GM23338 (cell line): Measurements from ENCODE around the gene MYRF.
A peak's percentile ranks its signal among the peaks of the same experiment; 100 is the strongest.

ENCODE experiments used
- CREB1 ChIP-seq: fragments of 250-450 bp; sonication (Bioruptor Pico); IDR thresholded peaks from 2 replicates; pipeline ENCODE4 v1.5.0; 2020; ENCODE audit warnings: low read depth, mild to moderate bottlenecking, moderate library complexity
- EZH2 ChIP-seq: fragments of 200-600 bp; sonication (generic); IDR thresholded peaks from one replicate; pipeline ENCODE4 v1.8.0; 2017; ENCODE audit warnings: antibody characterized with exemption, mild to moderate bottlenecking, low read depth; ENCODE audit not compliant: unreplicated experiment
- EZH2phosphoT487 ChIP-seq: fragments of 200-600 bp; sonication (generic); IDR thresholded peaks from one replicate; pipeline ENCODE4 v1.8.1; 2018; ENCODE audit warnings: antibody characterized with exemption; ENCODE audit not compliant: unreplicated experiment
- JUNB ChIP-seq: IDR thresholded peaks from one replicate; pipeline ENCODE4 v1.6.1; 2016; ENCODE audit warnings: antibody characterized with exemption; ENCODE audit not compliant: unreplicated experiment
- NANOG ChIP-seq: IDR thresholded peaks from 2 replicates; pipeline ENCODE4 v1.6.1; 2016; ENCODE audit warnings: antibody characterized with exemption, borderline replicate concordance
- POLR2AphosphoS5 ChIP-seq: IDR thresholded peaks from 2 replicates; pipeline ENCODE4 v1.6.1; 2016; ENCODE audit warnings: antibody characterized with exemption, low read depth
- STAT1 ChIP-seq: IDR thresholded peaks from one replicate; pipeline ENCODE4 v1.6.1; 2016; ENCODE audit warnings: antibody characterized with exemption; ENCODE audit not compliant: unreplicated experiment
- ZNF114 ChIP-seq: fragments of 250-450 bp; sonication (Bioruptor Pico); IDR thresholded peaks from 2 replicates; pipeline ENCODE4 v1.5.0; 2020; ENCODE audit warnings: mild to moderate bottlenecking, moderate library complexity
- ZNF331 ChIP-seq: fragments of 250-450 bp; sonication (Bioruptor Pico); IDR thresholded peaks from 2 replicates; pipeline ENCODE4 v1.5.0; 2020; ENCODE audit warnings: low read depth, mild to moderate bottlenecking, moderate library complexity
- TF ChIP-seq, protein P1 (sequence below), 2 experiments: fragments of 200-600 bp in 1 of 2; sonication (generic) in 1 of 2; conservative IDR thresholded peaks; 2 replicates each; pipeline versions ENCODE4 v1.5.1 to v1.6.1; 2016 to 2017; ENCODE audit warnings: antibody characterized with exemption in 2 of 2, low read depth in 2 of 2, mild to moderate bottlenecking in 2 of 2, moderate library complexity in 1 of 2
- TF ChIP-seq, protein P2 (sequence below): IDR thresholded peaks from one replicate; pipeline ENCODE4 v1.6.1; 2018; ENCODE audit warnings: antibody characterized with exemption; ENCODE audit not compliant: unreplicated experiment
- TF ChIP-seq, protein P3 (sequence below): IDR thresholded peaks from 2 replicates; pipeline ENCODE4 v1.6.1; 2016; ENCODE audit warnings: antibody characterized with exemption
- TF ChIP-seq, protein P4 (sequence below): fragments of 250-450 bp; sonication (Bioruptor Pico); IDR thresholded peaks from 2 replicates; pipeline ENCODE4 v1.5.0; 2020; ENCODE audit warnings: mild to moderate bottlenecking, moderate library complexity

DNA sequence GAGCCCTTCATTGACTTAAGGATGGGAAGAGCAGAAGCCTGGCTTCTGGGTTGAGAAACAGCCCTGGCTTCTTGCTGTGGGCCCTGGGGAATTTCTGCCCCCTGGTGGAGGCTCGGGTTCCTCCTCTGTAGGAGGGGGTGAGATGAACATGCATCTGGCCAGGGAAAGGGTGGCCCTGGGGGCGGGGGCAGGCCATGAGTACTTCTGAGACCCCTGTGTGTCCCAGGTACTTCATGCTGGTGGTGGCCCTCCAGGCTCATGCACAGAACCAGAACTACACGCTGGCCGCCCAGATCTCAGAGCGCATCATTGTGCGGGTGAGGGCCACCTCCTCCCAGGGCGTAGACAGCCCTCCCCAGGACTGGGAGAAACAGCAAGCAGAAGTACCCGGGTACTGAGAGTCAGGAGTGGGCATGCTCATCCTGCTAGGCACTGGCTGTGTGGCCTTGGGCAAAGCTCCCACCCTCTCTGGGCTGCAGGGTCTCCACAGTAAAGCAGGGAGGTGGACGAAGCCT lies 24.2 kb downstream of the MYRF start:
- no peak for TF ChIP-seq EZH2
- TF ChIP-seq, protein P1, sequence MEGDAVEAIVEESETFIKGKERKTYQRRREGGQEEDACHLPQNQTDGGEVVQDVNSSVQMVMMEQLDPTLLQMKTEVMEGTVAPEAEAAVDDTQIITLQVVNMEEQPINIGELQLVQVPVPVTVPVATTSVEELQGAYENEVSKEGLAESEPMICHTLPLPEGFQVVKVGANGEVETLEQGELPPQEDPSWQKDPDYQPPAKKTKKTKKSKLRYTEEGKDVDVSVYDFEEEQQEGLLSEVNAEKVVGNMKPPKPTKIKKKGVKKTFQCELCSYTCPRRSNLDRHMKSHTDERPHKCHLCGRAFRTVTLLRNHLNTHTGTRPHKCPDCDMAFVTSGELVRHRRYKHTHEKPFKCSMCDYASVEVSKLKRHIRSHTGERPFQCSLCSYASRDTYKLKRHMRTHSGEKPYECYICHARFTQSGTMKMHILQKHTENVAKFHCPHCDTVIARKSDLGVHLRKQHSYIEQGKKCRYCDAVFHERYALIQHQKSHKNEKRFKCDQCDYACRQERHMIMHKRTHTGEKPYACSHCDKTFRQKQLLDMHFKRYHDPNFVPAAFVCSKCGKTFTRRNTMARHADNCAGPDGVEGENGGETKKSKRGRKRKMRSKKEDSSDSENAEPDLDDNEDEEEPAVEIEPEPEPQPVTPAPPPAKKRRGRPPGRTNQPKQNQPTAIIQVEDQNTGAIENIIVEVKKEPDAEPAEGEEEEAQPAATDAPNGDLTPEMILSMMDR (conservative IDR thresholded peaks at IDR 0.05; ENCODE audit: low read depth in 2 of 2) = peak; percentile 84 to 88
- TF ChIP-seq, protein P2, sequence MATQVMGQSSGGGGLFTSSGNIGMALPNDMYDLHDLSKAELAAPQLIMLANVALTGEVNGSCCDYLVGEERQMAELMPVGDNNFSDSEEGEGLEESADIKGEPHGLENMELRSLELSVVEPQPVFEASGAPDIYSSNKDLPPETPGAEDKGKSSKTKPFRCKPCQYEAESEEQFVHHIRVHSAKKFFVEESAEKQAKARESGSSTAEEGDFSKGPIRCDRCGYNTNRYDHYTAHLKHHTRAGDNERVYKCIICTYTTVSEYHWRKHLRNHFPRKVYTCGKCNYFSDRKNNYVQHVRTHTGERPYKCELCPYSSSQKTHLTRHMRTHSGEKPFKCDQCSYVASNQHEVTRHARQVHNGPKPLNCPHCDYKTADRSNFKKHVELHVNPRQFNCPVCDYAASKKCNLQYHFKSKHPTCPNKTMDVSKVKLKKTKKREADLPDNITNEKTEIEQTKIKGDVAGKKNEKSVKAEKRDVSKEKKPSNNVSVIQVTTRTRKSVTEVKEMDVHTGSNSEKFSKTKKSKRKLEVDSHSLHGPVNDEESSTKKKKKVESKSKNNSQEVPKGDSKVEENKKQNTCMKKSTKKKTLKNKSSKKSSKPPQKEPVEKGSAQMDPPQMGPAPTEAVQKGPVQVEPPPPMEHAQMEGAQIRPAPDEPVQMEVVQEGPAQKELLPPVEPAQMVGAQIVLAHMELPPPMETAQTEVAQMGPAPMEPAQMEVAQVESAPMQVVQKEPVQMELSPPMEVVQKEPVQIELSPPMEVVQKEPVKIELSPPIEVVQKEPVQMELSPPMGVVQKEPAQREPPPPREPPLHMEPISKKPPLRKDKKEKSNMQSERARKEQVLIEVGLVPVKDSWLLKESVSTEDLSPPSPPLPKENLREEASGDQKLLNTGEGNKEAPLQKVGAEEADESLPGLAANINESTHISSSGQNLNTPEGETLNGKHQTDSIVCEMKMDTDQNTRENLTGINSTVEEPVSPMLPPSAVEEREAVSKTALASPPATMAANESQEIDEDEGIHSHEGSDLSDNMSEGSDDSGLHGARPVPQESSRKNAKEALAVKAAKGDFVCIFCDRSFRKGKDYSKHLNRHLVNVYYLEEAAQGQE = no peak
- no peak for TF ChIP-seq EZH2phosphoT487
- TF ChIP-seq JUNB = no peak
- no peak for TF ChIP-seq POLR2AphosphoS5
- TF ChIP-seq CREB1 = no peak
- TF ChIP-seq STAT1 = no peak
- TF ChIP-seq, protein P3, sequence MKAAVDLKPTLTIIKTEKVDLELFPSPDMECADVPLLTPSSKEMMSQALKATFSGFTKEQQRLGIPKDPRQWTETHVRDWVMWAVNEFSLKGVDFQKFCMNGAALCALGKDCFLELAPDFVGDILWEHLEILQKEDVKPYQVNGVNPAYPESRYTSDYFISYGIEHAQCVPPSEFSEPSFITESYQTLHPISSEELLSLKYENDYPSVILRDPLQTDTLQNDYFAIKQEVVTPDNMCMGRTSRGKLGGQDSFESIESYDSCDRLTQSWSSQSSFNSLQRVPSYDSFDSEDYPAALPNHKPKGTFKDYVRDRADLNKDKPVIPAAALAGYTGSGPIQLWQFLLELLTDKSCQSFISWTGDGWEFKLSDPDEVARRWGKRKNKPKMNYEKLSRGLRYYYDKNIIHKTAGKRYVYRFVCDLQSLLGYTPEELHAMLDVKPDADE = no peak
- TF ChIP-seq NANOG = no peak
- TF ChIP-seq ZNF331 (CRISPR knock-in tag) = no peak
- TF ChIP-seq ZNF114 = no peak
- TF ChIP-seq, protein P4, sequence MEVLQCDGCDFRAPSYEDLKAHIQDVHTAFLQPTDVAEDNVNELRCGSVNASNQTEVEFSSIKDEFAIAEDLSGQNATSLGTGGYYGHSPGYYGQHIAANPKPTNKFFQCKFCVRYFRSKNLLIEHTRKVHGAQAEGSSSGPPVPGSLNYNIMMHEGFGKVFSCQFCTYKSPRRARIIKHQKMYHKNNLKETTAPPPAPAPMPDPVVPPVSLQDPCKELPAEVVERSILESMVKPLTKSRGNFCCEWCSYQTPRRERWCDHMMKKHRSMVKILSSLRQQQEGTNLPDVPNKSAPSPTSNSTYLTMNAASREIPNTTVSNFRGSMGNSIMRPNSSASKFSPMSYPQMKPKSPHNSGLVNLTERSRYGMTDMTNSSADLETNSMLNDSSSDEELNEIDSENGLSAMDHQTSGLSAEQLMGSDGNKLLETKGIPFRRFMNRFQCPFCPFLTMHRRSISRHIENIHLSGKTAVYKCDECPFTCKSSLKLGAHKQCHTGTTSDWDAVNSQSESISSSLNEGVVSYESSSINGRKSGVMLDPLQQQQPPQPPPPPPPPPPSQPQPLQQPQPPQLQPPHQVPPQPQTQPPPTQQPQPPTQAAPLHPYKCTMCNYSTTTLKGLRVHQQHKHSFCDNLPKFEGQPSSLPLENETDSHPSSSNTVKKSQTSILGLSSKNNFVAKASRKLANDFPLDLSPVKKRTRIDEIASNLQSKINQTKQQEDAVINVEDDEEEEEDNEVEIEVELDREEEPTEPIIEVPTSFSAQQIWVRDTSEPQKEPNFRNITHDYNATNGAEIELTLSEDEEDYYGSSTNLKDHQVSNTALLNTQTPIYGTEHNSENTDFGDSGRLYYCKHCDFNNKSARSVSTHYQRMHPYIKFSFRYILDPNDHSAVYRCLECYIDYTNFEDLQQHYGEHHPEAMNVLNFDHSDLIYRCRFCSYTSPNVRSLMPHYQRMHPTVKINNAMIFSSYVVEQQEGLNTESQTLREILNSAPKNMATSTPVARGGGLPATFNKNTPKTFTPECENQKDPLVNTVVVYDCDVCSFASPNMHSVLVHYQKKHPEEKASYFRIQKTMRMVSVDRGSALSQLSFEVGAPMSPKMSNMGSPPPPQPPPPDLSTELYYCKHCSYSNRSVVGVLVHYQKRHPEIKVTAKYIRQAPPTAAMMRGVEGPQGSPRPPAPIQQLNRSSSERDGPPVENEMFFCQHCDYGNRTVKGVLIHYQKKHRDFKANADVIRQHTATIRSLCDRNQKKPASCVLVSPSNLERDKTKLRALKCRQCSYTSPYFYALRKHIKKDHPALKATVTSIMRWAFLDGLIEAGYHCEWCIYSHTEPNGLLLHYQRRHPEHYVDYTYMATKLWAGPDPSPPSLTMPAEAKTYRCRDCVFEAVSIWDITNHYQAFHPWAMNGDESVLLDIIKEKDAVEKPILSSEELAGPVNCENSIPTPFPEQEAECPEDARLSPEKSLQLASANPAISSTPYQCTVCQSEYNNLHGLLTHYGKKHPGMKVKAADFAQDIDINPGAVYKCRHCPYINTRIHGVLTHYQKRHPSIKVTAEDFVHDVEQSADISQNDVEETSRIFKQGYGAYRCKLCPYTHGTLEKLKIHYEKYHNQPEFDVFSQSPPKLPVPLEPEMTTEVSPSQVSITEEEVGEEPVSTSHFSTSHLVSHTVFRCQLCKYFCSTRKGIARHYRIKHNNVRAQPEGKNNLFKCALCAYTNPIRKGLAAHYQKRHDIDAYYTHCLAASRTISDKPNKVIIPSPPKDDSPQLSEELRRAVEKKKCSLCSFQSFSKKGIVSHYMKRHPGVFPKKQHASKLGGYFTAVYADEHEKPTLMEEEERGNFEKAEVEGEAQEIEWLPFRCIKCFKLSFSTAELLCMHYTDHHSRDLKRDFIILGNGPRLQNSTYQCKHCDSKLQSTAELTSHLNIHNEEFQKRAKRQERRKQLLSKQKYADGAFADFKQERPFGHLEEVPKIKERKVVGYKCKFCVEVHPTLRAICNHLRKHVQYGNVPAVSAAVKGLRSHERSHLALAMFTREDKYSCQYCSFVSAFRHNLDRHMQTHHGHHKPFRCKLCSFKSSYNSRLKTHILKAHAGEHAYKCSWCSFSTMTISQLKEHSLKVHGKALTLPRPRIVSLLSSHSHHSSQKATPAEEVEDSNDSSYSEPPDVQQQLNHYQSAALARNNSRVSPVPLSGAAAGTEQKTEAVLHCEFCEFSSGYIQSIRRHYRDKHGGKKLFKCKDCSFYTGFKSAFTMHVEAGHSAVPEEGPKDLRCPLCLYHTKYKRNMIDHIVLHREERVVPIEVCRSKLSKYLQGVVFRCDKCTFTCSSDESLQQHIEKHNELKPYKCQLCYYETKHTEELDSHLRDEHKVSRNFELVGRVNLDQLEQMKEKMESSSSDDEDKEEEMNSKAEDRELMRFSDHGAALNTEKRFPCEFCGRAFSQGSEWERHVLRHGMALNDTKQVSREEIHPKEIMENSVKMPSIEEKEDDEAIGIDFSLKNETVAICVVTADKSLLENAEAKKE (CRISPR knock-in tag) = no peak
